Parathyroid adenoma (tissue), 2 donors: ENCODE measurements around the gene RFT1.
A peak's percentile ranks its signal among the peaks of the same experiment; 100 is the strongest.

Source experiments
- H2AFZ ChIP-seq: fragments of 300-600 bp; sonication (generic); one replicate; pipeline ENCODE4 v1.7.0; 2017; ENCODE audit warnings: antibody characterized with exemption, mild to moderate bottlenecking
- H3K27ac ChIP-seq: fragments of 300-600 bp; sonication (generic); one replicate; pipeline ENCODE4 v1.7.0; 2017
- H3K27me3 ChIP-seq: fragments of 300-600 bp; sonication (generic); one replicate; pipeline ENCODE4 v1.7.0; 2017; ENCODE audit warnings: low read length; ENCODE audit not compliant: control insufficient read depth, insufficient read depth
- H3K36me3 ChIP-seq: fragments of 300-600 bp; sonication (generic); one replicate; pipeline ENCODE4 v1.7.0; 2017; ENCODE audit warnings: low read length; ENCODE audit not compliant: control insufficient read depth, insufficient read depth
- H3K4me1 ChIP-seq: fragments of 300-600 bp; sonication (generic); one replicate; pipeline ENCODE4 v1.7.0; 2017; ENCODE audit warnings: control low read depth
- H3K4me2 ChIP-seq: fragments of 300-600 bp; sonication (generic); one replicate; pipeline ENCODE4 v1.7.0; 2017; ENCODE audit warnings: low read length
- H3K4me3 ChIP-seq: fragments of 300-600 bp; sonication (generic); one replicate; pipeline ENCODE4 v1.7.0; 2017; ENCODE audit warnings: low read depth, low read length
- H3K79me2 ChIP-seq: fragments of 300-600 bp; sonication (generic); one replicate; pipeline ENCODE4 v1.7.0; 2017; ENCODE audit warnings: control low read depth
- H3K9ac ChIP-seq: fragments of 300-600 bp; sonication (generic); one replicate; pipeline ENCODE4 v1.7.0; 2017; ENCODE audit warnings: mild to moderate bottlenecking
- H3K9me3 ChIP-seq: fragments of 300-600 bp; sonication (generic); one replicate; pipeline ENCODE4 v1.7.0; 2017; ENCODE audit warnings: low read length; ENCODE audit not compliant: control insufficient read depth
- CTCF ChIP-seq: fragments of 300-600 bp; sonication (generic); IDR thresholded peaks from one replicate; pipeline ENCODE4 v1.7.0; 2017; ENCODE audit warnings: antibody characterized with exemption, mild to moderate bottlenecking
- donor health status: primary hyperparathyroidism.

RFT1 gene

GRCh38 chr3:53137221-53137620 is 7.0 kb upstream of the RFT1 start:
- Histone ChIP-seq H3K9ac (no peak overlapping the region), H2AFZ (peak overlapping the region; percentile 2), H3K4me1 (peaks cover 23% of the 10 kb centered on the region), H3K4me3 (no peak overlapping the region), H3K4me2 (no peak overlapping the region), H3K79me2 (no peaks in the 10 kb centered on the region), H3K27ac (no peak overlapping the region), H3K27me3 (no peaks in the 10 kb centered on the region), H3K9me3 (no peaks in the 10 kb centered on the region), H3K36me3 (no peaks in the 10 kb centered on the region)
- TF ChIP-seq CTCF = no peak

DNA sequence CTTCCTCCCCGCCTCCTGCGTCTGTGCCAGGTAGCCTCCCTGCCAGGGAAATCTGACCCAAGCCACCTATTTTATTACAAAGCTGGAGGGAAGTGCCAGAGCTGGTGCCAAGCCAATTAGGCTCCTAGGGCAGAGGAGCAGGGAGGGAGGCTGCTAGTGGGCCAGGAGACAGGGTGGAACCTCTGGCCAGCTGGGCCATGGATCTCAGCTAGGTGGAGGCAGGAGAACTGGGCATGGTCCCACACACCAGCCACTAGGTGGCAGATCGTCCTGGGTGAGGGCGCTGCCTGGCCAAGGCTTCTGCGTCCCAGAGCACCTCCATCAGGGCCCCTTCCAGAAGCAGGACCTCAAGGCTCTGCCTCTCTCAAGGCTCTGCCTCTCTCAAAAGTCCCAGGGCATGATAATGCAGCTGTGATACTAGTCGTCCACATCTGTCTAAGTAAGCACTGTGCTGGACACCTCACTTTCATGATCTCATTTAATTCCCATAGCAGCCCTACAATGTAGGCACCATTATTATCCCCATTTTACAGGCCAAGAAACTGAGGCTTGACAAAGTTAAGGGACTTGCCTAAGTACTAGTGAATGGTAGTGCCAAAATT is 4.5 kb upstream of the RFT1 start:
- Histone ChIP-seq H2AFZ (peak overlapping the region; percentile 65), H3K79me2 (peaks cover under 1% of the 10 kb centered on the region), H3K4me3 (no peak overlapping the region), H3K4me2 (no peak overlapping the region), H3K9ac (no peak overlapping the region), H3K27me3 (no peaks in the 10 kb centered on the region), H3K4me1 (peaks cover 22% of the 10 kb centered on the region), H3K36me3 (no peaks in the 10 kb centered on the region), H3K9me3 (no peaks in the 10 kb centered on the region), H3K27ac (peak overlapping the region; percentile 47)
- TF ChIP-seq CTCF = peak; percentile 92

DNA sequence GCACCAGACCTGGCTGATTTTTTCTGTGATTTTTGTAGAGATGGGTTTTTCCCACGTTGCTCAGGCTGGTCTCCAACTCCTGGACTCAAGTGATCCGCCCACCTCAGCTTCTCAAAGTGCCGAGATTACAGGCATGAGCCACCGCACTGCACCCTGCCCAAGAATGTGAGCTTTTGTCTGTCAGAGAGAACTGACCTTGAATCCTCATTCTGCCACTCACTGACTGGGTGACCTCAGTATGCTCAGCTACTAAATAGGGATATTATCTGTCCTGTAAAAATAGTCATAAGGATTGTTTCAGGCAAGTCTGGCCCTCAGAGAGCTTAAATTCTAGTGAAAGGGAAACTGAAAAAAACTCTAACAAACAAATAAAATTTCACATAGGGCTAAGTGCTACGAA is 2.1 kb upstream of the RFT1 start:
- no peak overlapping the region for H2AFZ ChIP-seq
- H3K27ac ChIP-seq = no peak overlapping the region
- H3K9ac ChIP-seq = no peak overlapping the region
- H3K4me3 ChIP-seq = no peak overlapping the region
- TF ChIP-seq CTCF = no peak
- no peaks in the 10 kb centered on the region for H3K27me3 ChIP-seq
- H3K4me2 ChIP-seq = no peak overlapping the region
- H3K4me1 ChIP-seq = peaks cover 20% of the 10 kb centered on the region
- H3K79me2 ChIP-seq = peaks cover 2% of the 10 kb centered on the region
- no peaks in the 10 kb centered on the region for H3K9me3 ChIP-seq
- H3K36me3 ChIP-seq = no peaks in the 10 kb centered on the region

GRCh38 chr3:53131096-53131495 is 861 bp upstream of the RFT1 start:
- H3K9me3 ChIP-seq = no peaks in the 10 kb centered on the region
- H3K79me2 ChIP-seq = peaks cover 2% of the 10 kb centered on the region
- no peak overlapping the region for H3K9ac ChIP-seq
- H3K27ac ChIP-seq = peak overlapping the region; percentile 85
- peaks cover 12% of the 10 kb centered on the region for H3K4me1 ChIP-seq
- H2AFZ ChIP-seq = peak overlapping the region; percentile 88
- no peaks in the 10 kb centered on the region for H3K27me3 ChIP-seq
- no peaks in the 10 kb centered on the region for H3K36me3 ChIP-seq
- peak overlapping the region; percentile 95 for H3K4me2 ChIP-seq
- peak overlapping the region; percentile 94 for H3K4me3 ChIP-seq
- no peak for TF ChIP-seq CTCF

GRCh38 chr3:53129344-53129743 is 891 bp downstream of the RFT1 start:
- no peak overlapping the region for H3K9ac ChIP-seq
- peak overlapping the region; percentile 94 for H3K4me3 ChIP-seq
- no peaks in the 10 kb centered on the region for H3K9me3 ChIP-seq
- H3K4me1 ChIP-seq = peaks cover 9% of the 10 kb centered on the region
- peak overlapping the region; percentile 95 for H3K4me2 ChIP-seq
- no peak for TF ChIP-seq CTCF
- peaks cover 2% of the 10 kb centered on the region for H3K79me2 ChIP-seq
- H2AFZ ChIP-seq = no peak overlapping the region
- H3K27ac ChIP-seq = no peak overlapping the region
- no peaks in the 10 kb centered on the region for H3K27me3 ChIP-seq
- no peaks in the 10 kb centered on the region for H3K36me3 ChIP-seq
